NCI-H2107 treated with DMSO at 0.1 percent for 48 hours (cell line): ENCODE data around the gene UNK.
"Not testable (repeated sequence)": the region's sequence is repeated elsewhere in the genome, so short reads cannot be mapped to it uniquely, and the experiment has no call there.

Source experiments
- DNase-seq: peaks from one replicate; lab custom pipeline; 2025; ENCODE audit not compliant: unreplicated experiment; lab: John Stamatoyannopoulos, UW

Gene UNK

GRCh38 chr17:75793460-75793859 is 8.9 kb downstream of the UNK start:
- DNase-seq, result no peak

- no peak for DNase-seq
Measured at GRCh38 chr17:75795820-75796607, 11.4 kb downstream of the UNK start.

GRCh38 chr17:75799402-75799801 is 14.8 kb downstream of the UNK start:
- DNase-seq, result no peak

DNA sequence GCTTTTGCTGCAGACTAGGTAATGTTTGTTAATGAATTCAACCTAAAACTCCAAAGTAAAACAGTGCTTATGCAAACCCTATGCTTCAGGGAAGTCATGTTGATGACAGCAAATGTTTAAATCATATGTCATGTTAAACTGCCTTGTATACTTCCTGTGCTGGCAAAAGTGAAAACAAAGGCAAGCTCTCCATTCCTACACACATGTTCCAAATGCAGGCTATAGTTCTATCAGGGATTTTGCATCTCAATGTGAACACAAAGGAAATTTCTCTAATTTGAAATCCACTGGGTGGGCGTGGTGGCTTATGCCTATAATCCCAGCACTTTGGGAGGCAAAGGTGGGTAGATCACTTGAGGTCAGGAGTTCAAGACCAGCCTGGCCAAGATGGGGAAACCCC is 19.3 kb downstream of the UNK start:
- DNase-seq, result no peak

- no peak for DNase-seq
Measured at GRCh38 chr17:75806822-75807500, 22.4 kb downstream of the UNK start.

DNA sequence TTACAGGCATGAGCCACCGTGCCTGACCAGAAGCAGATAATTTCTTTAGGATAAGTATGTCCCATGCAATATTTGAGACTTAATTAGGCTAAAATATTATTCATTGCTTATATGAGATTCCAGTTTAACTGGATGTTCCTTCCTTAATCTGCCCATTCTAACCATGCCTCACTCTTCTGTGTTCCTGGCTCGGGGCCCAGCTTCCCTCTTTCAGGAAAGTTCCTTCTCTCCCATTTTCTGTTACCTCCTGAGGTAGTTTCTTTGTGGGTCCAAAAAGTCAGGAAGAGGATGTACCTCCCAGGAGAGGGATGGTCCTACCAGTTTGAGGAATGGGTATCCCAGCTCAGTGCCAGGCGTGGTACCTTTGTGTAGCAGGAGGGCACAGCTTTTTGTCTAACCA is 23.3 kb downstream of the UNK start:
- no peak for DNase-seq

GRCh38 chr17:75808549-75808904 is 23.9 kb downstream of the UNK start:
- no peak for DNase-seq

- peak; percentile 90 for DNase-seq
Measured at GRCh38 chr17:75808905-75809621, 24.5 kb downstream of the UNK start.

DNA sequence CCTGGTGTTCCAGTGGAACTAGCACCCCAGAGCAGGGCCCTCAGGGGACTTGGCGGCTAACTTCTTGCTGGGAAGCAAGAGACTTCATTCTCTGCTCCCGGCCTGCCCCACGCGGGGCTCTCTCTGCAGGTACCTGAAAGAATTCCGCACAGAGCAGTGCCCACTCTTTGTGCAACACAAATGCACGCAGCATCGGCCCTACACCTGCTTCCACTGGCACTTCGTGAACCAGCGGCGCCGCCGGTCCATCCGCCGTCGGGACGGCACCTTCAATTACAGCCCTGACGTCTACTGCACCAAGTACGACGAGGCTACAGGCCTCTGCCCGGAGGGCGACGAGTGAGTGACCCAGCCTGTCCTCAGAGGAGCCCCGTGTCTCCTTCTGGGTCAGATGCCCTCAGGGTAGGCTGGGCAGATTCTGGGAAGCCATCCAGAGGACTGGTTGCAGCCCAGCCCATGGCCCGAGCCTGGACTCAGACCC is 25.1 kb downstream of the UNK start:
- DNase-seq, result no peak

DNA sequence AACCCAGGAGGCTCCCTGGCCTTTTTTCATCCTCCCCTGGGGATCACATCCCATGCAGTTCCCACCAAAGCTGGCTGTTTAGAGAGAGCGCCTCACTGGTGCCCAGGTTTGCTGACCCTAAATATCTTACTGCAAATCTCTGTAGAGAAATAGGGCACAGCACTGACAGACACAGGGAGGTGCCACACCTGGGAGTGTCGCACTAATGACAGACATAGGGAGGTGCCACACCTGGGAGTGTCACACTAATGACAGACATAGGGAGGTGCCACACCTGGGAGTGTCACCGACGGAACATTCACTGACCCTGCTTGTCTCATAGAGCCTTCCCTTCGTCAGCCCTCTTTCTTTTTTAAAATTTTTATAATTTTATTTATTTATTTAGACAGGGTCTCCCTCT is 25.6 kb downstream of the UNK start:
- no peak for DNase-seq

DNA sequence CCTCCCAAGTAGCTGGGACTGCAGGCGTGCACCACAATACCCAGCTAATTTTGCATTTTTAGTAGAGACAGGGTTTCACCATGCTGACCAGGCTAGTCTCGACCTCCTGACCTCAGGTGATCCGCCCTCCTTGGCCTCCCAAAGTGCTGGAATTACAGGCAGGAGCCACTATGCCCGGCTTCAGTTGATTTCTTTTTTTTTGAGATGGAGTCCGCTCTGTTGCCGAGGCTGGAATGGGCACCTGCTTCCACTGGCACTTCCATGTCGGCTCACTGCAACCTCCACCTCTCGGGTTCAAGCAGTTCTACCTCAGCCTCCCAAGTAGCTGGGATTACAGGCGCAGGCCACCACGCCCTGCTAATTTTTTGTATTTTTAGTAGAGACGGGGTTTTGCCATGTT is 26.1 kb downstream of the UNK start:
- DNase-seq, result not testable (repeated sequence)

DNA sequence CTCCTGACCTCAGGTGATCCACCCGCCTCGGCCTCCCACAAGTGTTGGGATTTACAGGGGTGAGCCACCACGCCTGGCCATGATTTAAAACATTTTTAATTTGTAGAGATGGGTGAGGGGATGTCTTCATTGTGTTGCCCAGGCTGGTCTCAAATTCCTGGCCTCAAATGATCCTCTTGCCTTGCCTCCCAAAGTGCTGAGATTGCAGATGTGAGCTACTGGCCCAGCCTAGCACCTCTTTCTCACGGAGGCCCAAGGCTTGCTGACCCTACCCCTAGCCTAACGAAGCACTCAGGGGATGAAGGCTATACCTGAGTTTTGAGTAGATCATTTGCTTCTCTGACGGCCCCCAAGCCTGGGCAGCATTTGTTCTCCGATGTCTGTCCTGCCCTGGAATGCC is 26.6 kb downstream of the UNK start:
- DNase-seq, result no peak

DNA sequence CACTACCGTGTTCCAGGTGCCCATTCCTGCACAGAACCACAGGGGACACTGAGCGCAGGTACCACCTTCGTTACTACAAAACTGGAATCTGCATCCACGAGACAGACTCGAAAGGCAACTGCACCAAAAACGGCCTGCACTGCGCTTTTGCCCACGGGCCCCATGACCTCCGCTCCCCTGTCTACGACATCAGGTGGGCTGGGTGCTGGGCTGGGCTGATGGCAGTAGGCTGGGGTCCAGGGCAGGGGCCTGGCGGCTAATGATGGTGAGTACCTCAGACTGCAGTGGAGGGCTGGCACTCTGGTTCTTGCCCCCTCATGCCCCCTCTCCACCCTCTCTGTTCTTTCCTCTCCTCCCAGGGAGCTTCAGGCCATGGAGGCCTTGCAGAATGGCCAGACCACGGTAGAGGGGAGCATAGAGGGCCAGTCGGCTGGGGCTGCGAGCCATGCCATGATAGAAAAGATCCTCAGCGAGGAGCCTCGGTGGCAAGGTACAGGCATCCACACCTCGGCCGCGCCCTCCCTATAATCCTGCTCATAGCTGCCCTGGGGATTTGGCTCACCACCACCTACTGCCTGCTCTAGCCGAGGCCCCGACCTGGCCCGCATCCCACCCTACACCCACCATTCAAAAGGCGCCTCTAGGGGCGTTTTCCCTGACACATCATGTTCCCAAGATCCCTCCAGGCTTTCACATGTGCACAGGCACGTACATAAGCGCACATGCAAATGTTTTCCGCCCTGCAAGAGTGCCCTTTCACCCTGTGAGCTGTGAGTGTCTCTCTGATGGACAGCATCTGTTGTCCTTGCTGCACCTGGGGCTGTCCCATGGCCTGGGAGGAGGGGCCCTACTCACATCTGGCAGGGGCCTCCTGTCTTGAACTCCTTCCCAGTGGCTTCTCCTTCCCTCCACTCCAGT is 27.7 kb downstream of the UNK start:
- no peak for DNase-seq

GRCh38 chr17:75813081-75814020 is 28.7 kb downstream of the UNK start:
- DNase-seq, result no peak

DNA sequence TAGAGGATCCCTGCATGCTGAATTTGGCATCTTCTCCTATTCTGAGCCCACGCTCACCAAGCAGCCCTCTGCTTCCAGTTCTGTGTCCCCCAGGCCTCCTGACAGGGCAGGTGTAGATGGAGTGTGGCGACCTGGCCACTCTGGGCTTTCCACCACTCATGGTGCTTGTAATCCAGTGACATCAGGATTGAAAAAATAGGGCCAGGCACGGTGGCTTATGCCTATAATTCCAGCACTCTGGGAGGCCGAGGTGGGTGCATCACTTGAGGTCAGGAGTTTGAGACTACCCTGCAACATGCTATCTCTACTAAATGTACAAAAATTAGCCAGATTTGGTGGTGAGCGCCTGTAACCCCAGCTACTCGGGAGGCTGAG is 29.4 kb downstream of the UNK start:
- DNase-seq, result no peak

DNA sequence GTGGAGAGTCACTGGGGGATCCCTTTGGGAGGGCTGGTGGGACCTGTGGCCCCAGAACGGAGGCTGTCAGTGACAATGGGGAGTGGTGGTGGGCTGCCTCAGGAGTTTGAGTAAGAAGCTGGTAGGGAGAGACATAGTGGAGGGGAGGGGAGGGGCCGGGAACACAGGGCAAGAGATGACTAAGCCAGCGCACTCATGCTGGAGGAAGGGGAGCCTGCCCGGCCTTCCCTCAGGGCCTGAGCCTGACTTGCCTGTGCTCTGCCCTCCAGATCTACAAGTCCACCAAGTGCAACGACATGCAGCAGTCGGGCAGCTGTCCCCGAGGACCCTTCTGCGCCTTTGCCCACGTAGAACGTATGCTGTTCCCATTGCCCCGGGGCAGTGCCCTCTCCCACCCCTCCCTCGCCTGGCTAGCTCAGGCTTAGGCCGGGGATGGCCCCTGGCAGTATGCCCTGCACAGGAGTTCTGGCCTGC is 30.3 kb downstream of the UNK start:
- DNase-seq, result no peak

DNA sequence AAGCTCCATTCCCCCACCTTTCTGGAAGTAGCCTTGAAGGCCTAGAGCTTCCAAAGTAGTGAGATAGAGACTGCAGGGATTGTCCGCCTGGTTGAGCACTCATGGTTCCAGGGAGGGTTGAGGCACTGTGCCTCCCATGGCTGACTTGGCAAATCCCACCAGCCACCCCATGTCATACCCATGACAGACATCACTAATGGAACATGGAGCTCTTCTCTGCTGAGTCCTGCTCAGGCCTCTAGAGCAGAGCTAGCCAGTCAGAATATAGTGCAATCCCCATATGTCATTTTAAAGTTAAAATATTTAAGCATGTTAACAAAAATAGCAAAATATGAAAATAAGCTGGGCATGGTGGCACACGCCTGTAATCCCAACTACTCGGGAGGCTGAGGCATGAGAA is 30.8 kb downstream of the UNK start:
- no peak for DNase-seq

- DNase-seq, result no peak
Measured at GRCh38 chr17:75816693-75817092, 32.1 kb downstream of the UNK start.

GRCh38 chr17:75817571-75817970 is 33.0 kb downstream of the UNK start:
- DNase-seq, result no peak
